Fibroblast of gingiva (primary cell): Measurements from ENCODE around the gene NCAPG2.
A peak's percentile ranks its signal among the peaks of the same experiment; 100 is the strongest.
"Not testable (repeated sequence)": the region's sequence is repeated elsewhere in the genome, so short reads cannot be mapped to it uniquely, and the experiment has no call there.

ENCODE experiments used
- DNase-seq: peaks from one replicate; pipeline ENCODE4 v3.0.0-alpha.2; 2011; ENCODE audit warnings: low read depth

The NCAPG2 gene

GRCh38 chr7:158666966-158667678, 37.5 kb downstream of the NCAPG2 start:
- DNase-seq: not testable (repeated sequence)

GRCh38 chr7:158666401-158666800, 38.2 kb downstream of the NCAPG2 start:
- DNase-seq: no peak

- DNase-seq: no peak
Measured at GRCh38 chr7:158664406-158664805, 40.2 kb downstream of the NCAPG2 start.

- no peak for DNase-seq
Measured at GRCh38 chr7:158663428-158663741, 41.2 kb downstream of the NCAPG2 start.

GRCh38 chr7:158662610-158663427, 41.8 kb downstream of the NCAPG2 start:
- no peak for DNase-seq

- no peak for DNase-seq
Measured at GRCh38 chr7:158658475-158658874, 46.1 kb downstream of the NCAPG2 start.

- no peak for DNase-seq
Measured at GRCh38 chr7:158657189-158657746, 47.3 kb downstream of the NCAPG2 start.

GRCh38 chr7:158655931-158656441, 48.6 kb downstream of the NCAPG2 start:
- DNase-seq: no peak

GRCh38 chr7:158655507-158655906, 49.1 kb downstream of the NCAPG2 start:
- DNase-seq: no peak

- DNase-seq: no peak
Measured at GRCh38 chr7:158651968-158652565, 52.5 kb downstream of the NCAPG2 start.

GRCh38 chr7:158650821-158651225, 53.8 kb downstream of the NCAPG2 start:
- peak; percentile 61 for DNase-seq

- peak; percentile 94 for DNase-seq
Measured at GRCh38 chr7:158649279-158649678, 55.3 kb downstream of the NCAPG2 start.

- no peak for DNase-seq
Measured at GRCh38 chr7:158648787-158649186, 55.8 kb downstream of the NCAPG2 start.

GRCh38 chr7:158648168-158648567, 56.4 kb downstream of the NCAPG2 start:
- no peak for DNase-seq

GRCh38 chr7:158647475-158647792, 57.2 kb downstream of the NCAPG2 start:
- no peak for DNase-seq

GRCh38 chr7:158646766-158647474, 57.7 kb downstream of the NCAPG2 start:
- DNase-seq: no peak

- no peak for DNase-seq
Measured at GRCh38 chr7:158645842-158646241, 58.8 kb downstream of the NCAPG2 start.

- no peak for DNase-seq
Measured at GRCh38 chr7:158642149-158642548, 62.5 kb downstream of the NCAPG2 start.

- no peak for DNase-seq
Measured at GRCh38 chr7:158638001-158638400, 66.6 kb downstream of the NCAPG2 start.

- no peak for DNase-seq
Measured at GRCh38 chr7:158633055-158633956, 71.3 kb downstream of the NCAPG2 start.

- no peak for DNase-seq
Measured at GRCh38 chr7:158631574-158632195, 72.9 kb downstream of the NCAPG2 start.
